OCI-LY7 (cell line): Measurements from ENCODE around the gene NEURL3.

ENCODE experiments used
- CTCF ChIP-seq: fragments of 200-600 bp; sonication (generic); conservative IDR thresholded peaks from 2 replicates; pipeline ENCODE4 v1.5.1; 2014; ENCODE audit warnings: mild to moderate bottlenecking, antibody characterized with exemption, low read length, moderate library complexity, mixed read lengths
- EZH2phosphoT487 ChIP-seq: fragments of 200-600 bp; sonication (generic); IDR thresholded peaks from 2 replicates; pipeline ENCODE4 v1.6.1; 2018; ENCODE audit warnings: low read depth, borderline replicate concordance, mild to moderate bottlenecking, mixed run types, antibody characterized with exemption, low read length, moderate library complexity, mixed read lengths

- no peak for TF ChIP-seq CTCF
- no peak for TF ChIP-seq EZH2phosphoT487
These were observed 43.7 kb upstream of the NEURL3 start for GRCh38 chr2:96548558-96549465.
